GM10248 (cell line): ENCODE results near the gene MGAT1.
"Not testable (repeated sequence)": the region's sequence is repeated elsewhere in the genome, so short reads cannot be mapped to it uniquely, and the experiment has no call there.

Experiments used
- CTCF ChIA-PET: fragments of 300-600 bp; sonication (Branson Sonifier 250); formaldehyde crosslinking; extraction: SDS; loops from one replicate; lab custom pipeline; 2021; ENCODE audit warnings: antibody characterized with exemption; lab: Yijun Ruan, JAX
- POLR2A ChIA-PET: fragments of 350-650 bp; sonication (Branson Sonifier 250); formaldehyde crosslinking; extraction: SDS; loops from one replicate; lab custom pipeline; 2020; ENCODE audit warnings: antibody characterized with exemption; lab: Yijun Ruan, JAX
- DNase-seq: peaks from one replicate; pipeline ENCODE4 v3.0.0; 2012; ENCODE audit errors: extremely low spot score
- TF ChIP-seq, protein P1 (sequence below): IDR thresholded peaks from 2 replicates; pipeline ENCODE4 v1.5.1; 2012; ENCODE audit warnings: mild to moderate bottlenecking, low read depth; ENCODE audit errors: extremely low read depth, missing control alignments, control extremely low read depth

MGAT1 gene

DNA sequence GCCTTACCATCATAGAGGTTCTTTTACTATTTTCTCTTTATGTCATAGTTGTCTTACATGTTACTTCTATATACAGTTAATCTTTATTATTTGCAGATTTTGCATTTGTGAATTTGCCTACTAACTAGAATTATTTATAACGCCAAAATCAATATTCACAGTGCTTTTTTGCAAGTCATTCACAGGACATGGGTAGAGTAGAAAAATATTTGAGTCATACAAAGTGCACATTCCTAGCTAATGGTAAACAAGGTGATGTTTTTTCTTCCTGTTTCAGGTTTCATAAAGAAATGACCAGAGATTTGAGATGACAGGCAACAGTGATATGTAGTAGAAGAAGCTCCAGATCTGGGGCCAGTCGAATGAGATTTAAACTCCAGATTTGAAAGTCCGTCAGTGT is 32.8 kb downstream of the MGAT1 start:
- CTCF ChIA-PET = no interaction called here
- POLR2A ChIA-PET = no interaction called here
- DNase-seq = no peak

GRCh38 chr5:180755601-180756000 is 47.0 kb downstream of the MGAT1 start:
- TF ChIP-seq, protein P1, sequence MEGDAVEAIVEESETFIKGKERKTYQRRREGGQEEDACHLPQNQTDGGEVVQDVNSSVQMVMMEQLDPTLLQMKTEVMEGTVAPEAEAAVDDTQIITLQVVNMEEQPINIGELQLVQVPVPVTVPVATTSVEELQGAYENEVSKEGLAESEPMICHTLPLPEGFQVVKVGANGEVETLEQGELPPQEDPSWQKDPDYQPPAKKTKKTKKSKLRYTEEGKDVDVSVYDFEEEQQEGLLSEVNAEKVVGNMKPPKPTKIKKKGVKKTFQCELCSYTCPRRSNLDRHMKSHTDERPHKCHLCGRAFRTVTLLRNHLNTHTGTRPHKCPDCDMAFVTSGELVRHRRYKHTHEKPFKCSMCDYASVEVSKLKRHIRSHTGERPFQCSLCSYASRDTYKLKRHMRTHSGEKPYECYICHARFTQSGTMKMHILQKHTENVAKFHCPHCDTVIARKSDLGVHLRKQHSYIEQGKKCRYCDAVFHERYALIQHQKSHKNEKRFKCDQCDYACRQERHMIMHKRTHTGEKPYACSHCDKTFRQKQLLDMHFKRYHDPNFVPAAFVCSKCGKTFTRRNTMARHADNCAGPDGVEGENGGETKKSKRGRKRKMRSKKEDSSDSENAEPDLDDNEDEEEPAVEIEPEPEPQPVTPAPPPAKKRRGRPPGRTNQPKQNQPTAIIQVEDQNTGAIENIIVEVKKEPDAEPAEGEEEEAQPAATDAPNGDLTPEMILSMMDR = no peak
- no peak for DNase-seq
- CTCF ChIA-PET = interaction anchor here (1.0 kb wide), 1 partner anchor 26 kb away, joined by 3 read pairs; no protein-coding TSS in a partner anchor
- POLR2A ChIA-PET = no interaction called here

More for the DNA sequence above, 32.8 kb downstream of the MGAT1 start:
- TF ChIP-seq, protein P1 = no peak

GRCh38 chr5:180744253-180744652 is 58.4 kb downstream of the MGAT1 start:
- DNase-seq = no peak
- TF ChIP-seq, protein P1 = no peak
- ChIA-PET POLR2A (no interaction called here), CTCF (no interaction called here)

GRCh38 chr5:180742727-180743126 is 59.9 kb downstream of the MGAT1 start:
- POLR2A ChIA-PET = no interaction called here
- CTCF ChIA-PET = interaction anchor here (0.8 kb wide), 1 partner anchor 25 kb away, joined by 4 read pairs; no protein-coding TSS in a partner anchor
- DNase-seq = no peak
- TF ChIP-seq, protein P1 = no peak

GRCh38 chr5:180740953-180741352 is 61.7 kb downstream of the MGAT1 start:
- CTCF ChIA-PET = interaction anchor here (1.5 to 1.9 kb wide), 2 partner anchors 9 to 134 kb away, joined by 3 to 4 read pairs; no protein-coding TSS in a partner anchor
- DNase-seq, POLR2A ChIA-PET: not testable (repeated sequence)

GRCh38 chr5:180739958-180740357 is 62.6 kb downstream of the MGAT1 start, which contains the start of gene OR2Y1:
Gene OR2Y1 (minus strand): TSS chr5:180740058. CDS start chr5:180740058, 0 bp downstream.
- ChIA-PET CTCF (interaction anchor here (1.9 kb wide), 1 partner anchor 10 kb away, joined by 4 read pairs; no protein-coding TSS in a partner anchor), POLR2A (no interaction called here)
- TF ChIP-seq, protein P1 = no peak
- DNase-seq = no peak

DNA sequence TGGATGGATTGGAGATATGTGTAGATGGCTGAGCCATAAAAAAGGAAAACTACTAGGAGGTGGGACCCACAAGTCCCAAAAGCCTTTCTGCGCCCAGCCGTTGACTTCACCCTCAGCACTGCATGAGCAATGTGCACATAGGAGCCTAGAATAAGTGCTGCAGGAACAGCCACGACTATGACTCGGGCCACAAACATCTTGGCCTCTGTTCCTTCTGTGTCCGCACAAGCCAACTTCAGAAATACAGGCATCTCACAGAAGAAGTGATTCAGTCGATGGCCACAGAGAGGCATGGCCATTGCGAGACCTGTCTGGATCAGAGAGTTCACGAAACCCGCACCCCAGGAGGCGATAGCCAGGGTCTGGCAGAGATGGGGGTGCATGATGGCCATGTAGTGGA is 63.3 kb downstream of the MGAT1 start:
- TF ChIP-seq, protein P1 = no peak
- CTCF ChIA-PET = no interaction called here

More for the DNA sequence above, 63.3 kb downstream of the MGAT1 start:
- POLR2A ChIA-PET = no interaction called here
- DNase-seq = no peak
